ENCODE data around the gene USP48. TPM values are rescaled to one million over a fixed set of nuclear protein-coding genes. Genes with fewer than 3 reads are reported as not detected.

USP48 gene
- total RNA-seq, 1 donor from 2014 or later = 78.7 TPM

DNA sequence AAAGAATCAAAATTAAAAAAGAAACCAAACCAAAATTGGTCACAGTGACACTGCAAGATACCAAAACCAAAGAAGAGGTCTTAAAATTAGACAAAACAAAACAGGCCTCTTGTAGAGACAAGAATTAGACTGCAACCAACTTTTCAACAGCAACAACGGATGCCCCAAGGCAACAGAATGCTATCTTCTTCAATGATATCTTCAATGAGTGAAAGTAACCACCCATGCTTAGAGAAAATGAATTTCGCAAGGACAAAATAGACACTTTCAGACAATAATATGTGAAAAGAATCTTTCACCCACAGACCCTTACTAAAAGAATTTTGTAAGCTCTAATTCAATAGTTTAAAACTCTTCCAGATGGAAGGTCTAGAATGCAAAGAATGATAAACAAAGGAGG, 41.7 kb downstream of the USP48 start:
- Mint-ChIP-seq H3K4me1 (ENCODE audit: low read depth, unreplicated experiment) (no peaks in the 10 kb centered on the region), H3K4me3 (ENCODE audit: unreplicated experiment) (no peak overlapping the region), H3K9me3 (ENCODE audit: unreplicated experiment) (no peaks in the 10 kb centered on the region), H3K27ac (ENCODE audit: unreplicated experiment) (no peak overlapping the region), H3K36me3 (ENCODE audit: unreplicated experiment) (no peaks in the 10 kb centered on the region), H3K27me3 (ENCODE audit: unreplicated experiment) (no peaks in the 10 kb centered on the region)
- TF ChIP-seq CTCF (IDR thresholded peaks at IDR 0.05; ENCODE audit: partially characterized antibody, unreplicated experiment) = no peak
- no peak for DNase-seq

DNA sequence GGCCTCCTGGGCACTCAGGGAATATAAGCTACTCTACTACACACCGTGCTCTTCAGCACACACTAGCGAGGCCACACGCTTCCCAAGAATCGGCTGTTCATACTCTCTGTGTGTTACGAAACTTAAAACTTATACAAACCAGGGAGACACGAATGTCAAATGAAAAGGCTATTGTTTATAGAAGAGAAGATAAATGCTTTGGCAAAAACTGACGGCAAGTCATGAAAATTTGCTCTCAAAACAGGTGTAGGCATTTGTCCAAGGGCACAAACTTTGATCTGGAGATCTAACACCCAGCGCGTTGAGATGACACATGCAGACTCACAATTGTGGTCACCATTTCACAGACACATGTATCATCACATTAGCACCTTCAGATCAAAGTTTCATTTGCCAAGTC, 46.1 kb downstream of the USP48 start:
- no peak for DNase-seq
- TF ChIP-seq CTCF (IDR thresholded peaks at IDR 0.05; ENCODE audit: partially characterized antibody, unreplicated experiment) = no peak
- Mint-ChIP-seq H3K4me1 (ENCODE audit: low read depth, unreplicated experiment) (no peaks in the 10 kb centered on the region), H3K36me3 (ENCODE audit: unreplicated experiment) (no peaks in the 10 kb centered on the region), H3K9me3 (ENCODE audit: unreplicated experiment) (no peaks in the 10 kb centered on the region), H3K27ac (ENCODE audit: unreplicated experiment) (no peak overlapping the region), H3K4me3 (ENCODE audit: unreplicated experiment) (no peak overlapping the region), H3K27me3 (ENCODE audit: unreplicated experiment) (no peaks in the 10 kb centered on the region)

- Mint-ChIP-seq H3K4me3 (ENCODE audit: unreplicated experiment) (no peak overlapping the region), H3K9me3 (ENCODE audit: unreplicated experiment) (no peaks in the 10 kb centered on the region), H3K4me1 (ENCODE audit: low read depth, unreplicated experiment) (no peaks in the 10 kb centered on the region), H3K36me3 (ENCODE audit: unreplicated experiment) (no peaks in the 10 kb centered on the region), H3K27ac (ENCODE audit: unreplicated experiment) (no peak overlapping the region), H3K27me3 (ENCODE audit: unreplicated experiment) (no peaks in the 10 kb centered on the region)
- DNase-seq = no peak
- TF ChIP-seq CTCF (IDR thresholded peaks at IDR 0.05; ENCODE audit: partially characterized antibody, unreplicated experiment) = no peak
Observed at GRCh38 chr1:21736011-21736410, 46.9 kb downstream of the USP48 start.

DNA sequence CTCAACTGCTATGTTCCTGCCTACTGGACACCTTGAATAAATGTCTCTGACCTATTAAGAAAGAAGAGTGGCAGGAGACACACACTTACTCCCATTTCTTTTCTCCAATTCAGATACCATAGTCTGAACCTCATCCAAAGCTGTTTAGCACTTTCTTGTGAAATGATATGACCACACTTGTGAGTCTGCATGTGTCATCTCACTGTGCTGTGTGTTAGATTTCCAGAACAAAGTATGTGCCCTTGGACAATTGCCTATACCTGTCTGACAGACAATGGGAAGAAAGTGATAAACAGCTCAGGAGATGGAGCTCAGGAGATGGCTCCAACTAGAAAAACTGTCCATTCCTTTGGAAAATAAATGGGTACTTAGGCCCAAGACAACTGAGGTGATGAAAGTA, 48.4 kb downstream of the USP48 start:
- Mint-ChIP-seq H3K27me3 (ENCODE audit: unreplicated experiment) (no peaks in the 10 kb centered on the region), H3K4me1 (ENCODE audit: low read depth, unreplicated experiment) (no peaks in the 10 kb centered on the region), H3K4me3 (ENCODE audit: unreplicated experiment) (no peak overlapping the region), H3K9me3 (ENCODE audit: unreplicated experiment) (no peaks in the 10 kb centered on the region), H3K27ac (ENCODE audit: unreplicated experiment) (no peak overlapping the region), H3K36me3 (ENCODE audit: unreplicated experiment) (no peaks in the 10 kb centered on the region)
- no peak for TF ChIP-seq CTCF (IDR thresholded peaks at IDR 0.05; ENCODE audit: partially characterized antibody, unreplicated experiment)
- DNase-seq = no peak

GRCh38 chr1:21732664-21733063, 50.3 kb downstream of the USP48 start:
- Mint-ChIP-seq H3K9me3 (ENCODE audit: unreplicated experiment) (no peaks in the 10 kb centered on the region), H3K4me1 (ENCODE audit: low read depth, unreplicated experiment) (no peaks in the 10 kb centered on the region), H3K27ac (ENCODE audit: unreplicated experiment) (no peak overlapping the region), H3K36me3 (ENCODE audit: unreplicated experiment) (no peaks in the 10 kb centered on the region), H3K4me3 (ENCODE audit: unreplicated experiment) (no peak overlapping the region), H3K27me3 (ENCODE audit: unreplicated experiment) (no peaks in the 10 kb centered on the region)
- no peak for TF ChIP-seq CTCF (IDR thresholded peaks at IDR 0.05; ENCODE audit: partially characterized antibody, unreplicated experiment)
- no peak for DNase-seq
